Right ventricle myocardium inferior (tissue), 1 donor: ENCODE data around the gene FBXW8. TPM values are rescaled to one million over a fixed set of nuclear protein-coding genes. Genes with fewer than 3 reads are reported as not detected.

ENCODE experiments used
- ATAC-seq: fragments of 200-7000 bp; cut with Tn5 transposase; one replicate; pipeline ENCODE4 v1.9.1; 2020; ENCODE audit warnings: mild to moderate bottlenecking, moderate library complexity
- DNase-seq: peaks from one replicate; pipeline ENCODE4 v3.0.0; 2021; ENCODE audit errors: missing footprints
- intact Hi-C: fragments of 100-400 bp; cut with DNase I; formaldehyde crosslinking; loops from one replicate; pipeline ENCODE4 v1.11.0; 2022
- total RNA-seq: library from RNA; stranded (reverse); fragmentation: NEBNext Ultra II Directional; extraction: Animal tissue kit (Norgen Biotek cat#: 25700); gene quantifications from one replicate; pipeline ENCODE4 v1.2.1, GENCODE V29; 2021
- donor health status: DM: no; HTN: yes; CAD: no; lungs with severe emphysema.

Gene FBXW8
- total RNA-seq, 1 donor from 2014 or later, result 5.4 TPM

GRCh38 chr12:117072736-117073490 is 162.2 kb downstream of the FBXW8 start:
- DNase-seq (no peak), ATAC-seq (no peak)
- intact Hi-C loops, result no loop called here

- intact Hi-C loops, result no loop called here
- DNase-seq (no peak), ATAC-seq (no peak)
These were observed 162.9 kb downstream of the FBXW8 start for GRCh38 chr12:117073611-117074010.

GRCh38 chr12:117076410-117077372 is 165.9 kb downstream of the FBXW8 start:
- DNase-seq, result no peak
- intact Hi-C loops, result no loop called here
- ATAC-seq, result no peak

GRCh38 chr12:117079487-117079886 is 168.7 kb downstream of the FBXW8 start:
- DNase-seq, result no peak
- intact Hi-C loops, result no loop called here

GRCh38 chr12:117080661-117081144 is 170.0 kb downstream of the FBXW8 start:
- intact Hi-C loops, result no loop called here
- ATAC-seq (no peak), DNase-seq (no peak)

More at GRCh38 chr12:117079487-117079886, 168.7 kb downstream of the FBXW8 start:
- no peak for ATAC-seq

Other genes starting within 250 kb of the FBXW8 start
- 9.4 TPM for gene SPRING1, start 172.9 kb upstream of the FBXW8 start, total RNA-seq
- 1.0 TPM for gene RNFT2, start 172.6 kb upstream of the FBXW8 start, total RNA-seq
- 0.11 TPM for gene HRK, start 29.5 kb upstream of the FBXW8 start, total RNA-seq
- 93.9 TPM for gene TESC, start 188.5 kb downstream of the FBXW8 start, total RNA-seq